ENCODE measurements around the gene NTN4.
A peak's percentile ranks its signal among the peaks of the same experiment; 100 is the strongest.

NTN4 gene

DNA sequence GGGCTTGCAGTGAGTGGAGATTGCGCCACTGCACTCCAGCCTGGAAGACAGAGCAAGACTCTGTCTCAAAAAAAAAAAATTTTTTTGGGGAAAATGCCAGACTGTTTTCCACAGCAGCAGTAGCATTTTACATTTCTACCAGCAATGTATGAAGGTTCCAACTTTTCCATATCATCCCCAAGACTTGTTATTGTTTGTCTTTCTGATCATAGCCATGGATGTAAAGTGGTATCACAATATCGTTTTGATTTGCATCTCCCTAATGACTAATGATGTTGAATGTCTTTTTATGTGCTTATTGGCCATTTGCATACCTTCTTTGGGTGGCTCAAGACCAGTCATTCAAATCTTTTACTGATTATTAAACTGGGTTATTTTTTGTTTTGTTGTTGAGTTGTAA, 63.7 kb downstream of the NTN4 start:
- Mint-ChIP-seq H3K27me3 (ENCODE audit: low read depth) (no peaks in the 10 kb centered on the region), H3K27ac (no peak overlapping the region), H3K4me3 (no peak overlapping the region), H3K4me1 (peaks cover 10% of the 10 kb centered on the region), H3K36me3 (ENCODE audit: low read depth) (peaks cover 14% of the 10 kb centered on the region), H3K9me3 (peaks cover 15% of the 10 kb centered on the region)
- TF ChIP-seq, protein P1, sequence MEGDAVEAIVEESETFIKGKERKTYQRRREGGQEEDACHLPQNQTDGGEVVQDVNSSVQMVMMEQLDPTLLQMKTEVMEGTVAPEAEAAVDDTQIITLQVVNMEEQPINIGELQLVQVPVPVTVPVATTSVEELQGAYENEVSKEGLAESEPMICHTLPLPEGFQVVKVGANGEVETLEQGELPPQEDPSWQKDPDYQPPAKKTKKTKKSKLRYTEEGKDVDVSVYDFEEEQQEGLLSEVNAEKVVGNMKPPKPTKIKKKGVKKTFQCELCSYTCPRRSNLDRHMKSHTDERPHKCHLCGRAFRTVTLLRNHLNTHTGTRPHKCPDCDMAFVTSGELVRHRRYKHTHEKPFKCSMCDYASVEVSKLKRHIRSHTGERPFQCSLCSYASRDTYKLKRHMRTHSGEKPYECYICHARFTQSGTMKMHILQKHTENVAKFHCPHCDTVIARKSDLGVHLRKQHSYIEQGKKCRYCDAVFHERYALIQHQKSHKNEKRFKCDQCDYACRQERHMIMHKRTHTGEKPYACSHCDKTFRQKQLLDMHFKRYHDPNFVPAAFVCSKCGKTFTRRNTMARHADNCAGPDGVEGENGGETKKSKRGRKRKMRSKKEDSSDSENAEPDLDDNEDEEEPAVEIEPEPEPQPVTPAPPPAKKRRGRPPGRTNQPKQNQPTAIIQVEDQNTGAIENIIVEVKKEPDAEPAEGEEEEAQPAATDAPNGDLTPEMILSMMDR (IDR thresholded peaks at IDR 0.05; ENCODE audit: unreplicated experiment in 3 of 3) = no peak

DNA sequence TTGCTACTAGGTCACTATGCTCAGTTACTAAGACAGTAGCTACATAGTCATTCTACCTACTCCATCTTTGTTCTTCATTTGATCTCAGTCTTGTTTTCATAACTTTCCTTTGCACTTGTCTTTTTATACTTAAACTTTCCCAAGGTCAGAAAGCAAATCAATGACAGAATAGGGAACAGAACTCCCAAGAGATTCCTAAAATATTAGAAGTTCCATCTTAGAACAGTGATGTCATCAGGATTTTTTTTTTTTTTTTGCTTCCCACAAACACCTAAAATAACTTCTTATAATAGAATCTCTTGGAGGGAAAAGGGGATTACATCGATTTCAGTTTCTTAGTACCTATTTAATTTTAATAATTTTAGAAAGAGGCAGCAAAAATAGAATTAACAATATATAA, 65.8 kb downstream of the NTN4 start:
- Mint-ChIP-seq H3K4me3 (no peak overlapping the region), H3K27me3 (ENCODE audit: low read depth) (no peaks in the 10 kb centered on the region), H3K36me3 (ENCODE audit: low read depth) (peaks cover 14% of the 10 kb centered on the region), H3K27ac (peak overlapping the region; percentile 46 to 74 (median 58)), H3K4me1 (peaks cover 10% of the 10 kb centered on the region), H3K9me3 (peaks cover 15% of the 10 kb centered on the region)
- TF ChIP-seq, protein P1 (IDR thresholded peaks at IDR 0.05; ENCODE audit: unreplicated experiment in 3 of 3) = no peak

DNA sequence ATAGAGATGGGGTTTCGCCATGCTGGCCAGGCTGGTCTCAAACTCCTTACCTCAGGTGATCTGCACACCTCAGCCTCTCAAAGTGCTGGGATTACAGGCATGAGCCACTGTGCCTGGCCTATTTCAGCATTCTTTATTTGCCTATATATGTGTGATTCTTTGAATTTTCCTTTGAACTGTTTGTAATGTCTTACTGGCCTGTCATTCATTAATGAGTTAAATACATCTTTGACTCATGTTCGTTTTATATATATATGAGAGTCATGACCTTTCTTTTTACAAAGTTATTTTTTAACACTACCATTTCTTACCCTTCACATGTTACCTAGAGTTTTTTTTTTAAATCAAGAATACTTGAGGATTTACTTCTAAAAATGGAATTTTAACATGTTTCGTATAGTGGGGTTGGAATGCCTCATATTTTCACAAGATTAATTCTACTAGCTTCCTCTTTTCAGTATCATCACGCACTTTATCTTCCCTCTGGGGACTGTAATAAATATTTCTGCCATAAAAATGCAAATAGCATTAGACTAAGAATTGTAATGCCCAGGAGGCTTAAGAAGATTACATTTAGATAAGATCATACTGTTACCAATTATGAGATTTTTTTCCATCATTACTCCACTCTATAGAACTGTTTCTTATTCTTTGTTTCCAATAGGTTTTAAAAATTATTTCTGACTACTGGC, 66.7 kb downstream of the NTN4 start:
- TF ChIP-seq, protein P1 (IDR thresholded peaks at IDR 0.05; ENCODE audit: unreplicated experiment in 3 of 3) = no peak

DNA sequence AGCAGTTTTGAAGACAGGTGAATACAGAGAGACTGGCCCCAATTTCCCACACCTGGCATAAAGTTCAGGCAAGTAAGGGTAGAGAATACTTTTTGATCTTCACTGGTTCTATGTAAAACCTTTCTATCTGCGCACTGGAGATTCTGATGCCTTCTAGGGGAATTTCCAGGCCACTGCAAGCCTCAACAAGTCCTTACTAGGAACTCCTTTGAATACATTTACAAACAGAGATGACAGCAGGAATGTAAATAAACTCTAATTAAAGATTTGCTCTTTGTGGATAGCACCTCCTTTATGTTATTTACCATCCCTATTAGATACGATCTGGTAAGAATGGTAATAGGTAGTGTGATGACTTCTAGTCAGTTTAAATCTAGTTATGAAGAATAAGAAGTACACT, 69.2 kb downstream of the NTN4 start:
- no peaks in the 10 kb centered on the region for H3K27me3 Mint-ChIP-seq (ENCODE audit: low read depth)
- H3K4me3 Mint-ChIP-seq = no peak overlapping the region
- H3K4me1 Mint-ChIP-seq = peaks cover 21% of the 10 kb centered on the region
- TF ChIP-seq, protein P1 (IDR thresholded peaks at IDR 0.05; ENCODE audit: unreplicated experiment in 3 of 3) = peak in 1 of 3 experiments; percentile 10
- H3K27ac Mint-ChIP-seq = peak overlapping the region; percentile 6 to 26 (median 21)
- peaks cover 1% of the 10 kb centered on the region for H3K36me3 Mint-ChIP-seq (ENCODE audit: low read depth)
- H3K9me3 Mint-ChIP-seq = peaks cover 3% of the 10 kb centered on the region

More for the DNA sequence above, 66.7 kb downstream of the NTN4 start:
- peak overlapping the region; percentile 46 to 62 (median 58) for H3K27ac Mint-ChIP-seq
- H3K27me3 Mint-ChIP-seq (ENCODE audit: low read depth) = no peaks in the 10 kb centered on the region
- peaks cover 14% of the 10 kb centered on the region for H3K9me3 Mint-ChIP-seq
- peaks cover 14% of the 10 kb centered on the region for H3K36me3 Mint-ChIP-seq (ENCODE audit: low read depth)
- no peak overlapping the region for H3K4me3 Mint-ChIP-seq
- peaks cover 10% of the 10 kb centered on the region for H3K4me1 Mint-ChIP-seq

DNA sequence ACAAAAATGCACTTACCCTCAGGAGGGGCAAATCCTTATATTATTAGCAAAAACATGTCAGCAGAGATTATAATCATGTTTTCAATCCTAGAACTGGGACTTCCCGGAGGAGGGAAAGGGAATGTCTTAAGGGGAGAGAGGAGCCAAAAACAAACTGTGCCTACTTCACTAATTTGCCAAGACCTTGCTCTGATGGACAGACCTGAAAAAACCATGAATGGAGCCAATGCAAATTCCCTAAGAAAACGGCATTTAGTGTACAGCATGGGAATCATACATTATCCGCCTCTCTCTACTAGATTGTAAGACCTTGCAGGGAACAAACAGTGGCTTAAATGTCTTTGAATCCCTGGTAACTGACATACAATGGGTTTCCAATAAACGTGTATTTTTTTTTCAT, 70.4 kb downstream of the NTN4 start:
- H3K27ac Mint-ChIP-seq = peak overlapping the region in 1 of 3 experiments; percentile 42
- no peak overlapping the region for H3K4me3 Mint-ChIP-seq
- no peaks in the 10 kb centered on the region for H3K36me3 Mint-ChIP-seq (ENCODE audit: low read depth)

More for the DNA sequence above, 70.4 kb downstream of the NTN4 start:
- TF ChIP-seq, protein P1 (IDR thresholded peaks at IDR 0.05; ENCODE audit: unreplicated experiment in 3 of 3) = no peak
- H3K27me3 Mint-ChIP-seq (ENCODE audit: low read depth) = no peaks in the 10 kb centered on the region
- H3K9me3 Mint-ChIP-seq = no peaks in the 10 kb centered on the region
- peaks cover 22% of the 10 kb centered on the region for H3K4me1 Mint-ChIP-seq
